Neural cell (in vitro differentiated cells): ENCODE measurements around the gene MVK. TPM values are rescaled to one million over a fixed set of nuclear protein-coding genes. Genes with fewer than 3 reads are reported as not detected.

Experiments used
- H2AFZ ChIP-seq: fragments of 200-600, 300-800 bp; sonication (generic), shearing (Covaris generic); 2 replicates; pipeline ENCODE4 v1.6.0; 2014; ENCODE audit warnings: low read depth, mild to moderate bottlenecking, antibody characterized with exemption, low read length, moderate library complexity
- H3F3A ChIP-seq: fragments of 200-600 bp; shearing (Covaris generic); 2 replicates; pipeline ENCODE4 v1.6.1; 2016; ENCODE audit warnings: mild to moderate bottlenecking, moderate library complexity, mixed read lengths, antibody characterized with exemption, low read length; ENCODE audit not compliant: insufficient read depth, poor library complexity, severe bottlenecking
- H3K27ac ChIP-seq: fragments of 200-600, 300-800 bp; sonication (generic), shearing (Covaris generic); 2 replicates; pipeline ENCODE4 v1.5.1; 2014; ENCODE audit warnings: mild to moderate bottlenecking, low read length, moderate library complexity
- H3K27me3 ChIP-seq: fragments of 300-800, 200-600 bp; sonication (generic), shearing (Covaris generic); 2 replicates; pipeline ENCODE4 v1.6.0; 2014; ENCODE audit warnings: mild to moderate bottlenecking, low read depth, low read length, moderate library complexity; ENCODE audit not compliant: insufficient read depth
- H3K36me3 ChIP-seq: fragments of 300-800, 200-600 bp; sonication (generic), shearing (Covaris generic); 2 replicates; pipeline ENCODE4 v1.5.1; 2014; ENCODE audit warnings: mild to moderate bottlenecking, antibody characterized with exemption, low read length, moderate library complexity; ENCODE audit not compliant: insufficient read depth
- H3K4me2 ChIP-seq: fragments of 300-800, 200-600 bp; sonication (generic), shearing (Covaris generic); 2 replicates; pipeline ENCODE4 v1.6.0; 2014; ENCODE audit warnings: mild to moderate bottlenecking, low read length
- H3K4me3 ChIP-seq: fragments of 300-800, 200-600 bp; sonication (generic), shearing (Covaris generic); 2 replicates; pipeline ENCODE4 v1.5.1; 2014; ENCODE audit warnings: mild to moderate bottlenecking, low read length, moderate library complexity
- H3K79me2 ChIP-seq: fragments of 200-600 bp; shearing (Covaris generic); replicated peaks from 2 replicates; pipeline ENCODE4 v1.6.0; 2014; ENCODE audit warnings: mild to moderate bottlenecking, low read length, moderate library complexity; ENCODE audit not compliant: insufficient read depth
- H3K9ac ChIP-seq: fragments of 300-800, 200-600 bp; sonication (generic), shearing (Covaris generic); 2 replicates; pipeline ENCODE4 v1.6.1; 2016; ENCODE audit warnings: mild to moderate bottlenecking, low read length, mixed read lengths
- H3K9me2 ChIP-seq: fragments of 200-600 bp; shearing (Covaris generic); 2 replicates; pipeline ENCODE4 v1.6.1; 2016; ENCODE audit warnings: mild to moderate bottlenecking, low read length, mixed read lengths; ENCODE audit not compliant: insufficient read depth
- H3K9me3 ChIP-seq: fragments of 200-600, 300-800 bp; sonication (generic), shearing (Covaris generic); 2 replicates; pipeline ENCODE4 v1.6.1; 2016; ENCODE audit warnings: mild to moderate bottlenecking, mixed run types, low read length, moderate library complexity, mixed read lengths
- H4K20me1 ChIP-seq: fragments of 200-600 bp; shearing (Covaris generic); 2 replicates; pipeline ENCODE4 v1.6.1; 2016; ENCODE audit warnings: mild to moderate bottlenecking, mixed run types; ENCODE audit not compliant: insufficient read depth
- CTCF ChIP-seq: fragments of 450-650 bp; IDR thresholded peaks from 2 replicates; pipeline ENCODE4 v1.5.1; 2014; ENCODE audit warnings: antibody characterized with exemption, mild to moderate bottlenecking, moderate library complexity; ENCODE audit not compliant: poor library complexity, severe bottlenecking
- EP300 ChIP-seq: fragments of 450-650 bp; conservative IDR thresholded peaks from 2 replicates; pipeline ENCODE4 v1.6.1; 2014; ENCODE audit warnings: antibody characterized with exemption, mild to moderate bottlenecking, moderate library complexity; ENCODE audit not compliant: poor library complexity, severe bottlenecking
- EZH2 ChIP-seq: fragments of 200-600, 300-800 bp; shearing (Covaris generic), sonication (generic); IDR thresholded peaks from 2 replicates; pipeline ENCODE4 v1.6.1; 2014; ENCODE audit warnings: antibody characterized with exemption, low read length, borderline replicate concordance, mild to moderate bottlenecking; ENCODE audit not compliant: insufficient read depth, poor library complexity, severe bottlenecking
- MXI1 ChIP-seq: fragments of 450-650 bp; conservative IDR thresholded peaks from 2 replicates; pipeline ENCODE4 v1.6.1; 2014; ENCODE audit warnings: antibody characterized with exemption, mild to moderate bottlenecking; ENCODE audit not compliant: poor library complexity, severe bottlenecking
- POLR2AphosphoS5 ChIP-seq: IDR thresholded peaks from 2 replicates; pipeline ENCODE4 v1.6.1; 2012
- RAD21 ChIP-seq: fragments of 450-650 bp; conservative IDR thresholded peaks from 2 replicates; pipeline ENCODE4 v1.6.1; 2014; ENCODE audit warnings: antibody characterized with exemption, mild to moderate bottlenecking, moderate library complexity
- SMC3 ChIP-seq: fragments of 450-650 bp; conservative IDR thresholded peaks from 2 replicates; pipeline ENCODE4 v1.6.1; 2014; ENCODE audit warnings: antibody characterized with exemption, mild to moderate bottlenecking, moderate library complexity; ENCODE audit not compliant: poor library complexity
- TAF1 ChIP-seq: IDR thresholded peaks from 2 replicates; pipeline ENCODE4 v1.6.1; 2012; ENCODE audit warnings: low read depth
- polyA plus RNA-seq: library from polyadenylated mRNA; depleted of rRNA; stranded (reverse); fragments of >200 nt; gene quantifications from 2 replicates; pipeline ENCODE4 v1.2.3, GENCODE V29; 2014
- TF ChIP-seq, protein P1 (sequence below): IDR thresholded peaks from 2 replicates; pipeline ENCODE4 v1.6.1; 2012; ENCODE audit warnings: borderline replicate concordance

Gene MVK
- polyA plus RNA-seq, 1 donor from 2014 or later: 45.7 TPM

GRCh38 chr12:109542014-109542413 is 31.6 kb upstream of the MVK start:
- Histone ChIP-seq H2AFZ (no peak overlapping the region), H3K4me2 (no peak overlapping the region), H3F3A (no peaks in the 10 kb centered on the region), H3K36me3 (no peaks in the 10 kb centered on the region), H3K79me2 (no peaks in the 10 kb centered on the region), H3K4me3 (no peak overlapping the region), H3K27me3 (no peaks in the 10 kb centered on the region), H3K9me3 (no peaks in the 10 kb centered on the region), H3K27ac (no peak overlapping the region), H3K9me2 (no peaks in the 10 kb centered on the region), H4K20me1 (no peaks in the 10 kb centered on the region), H3K9ac (no peak overlapping the region)
- TF ChIP-seq EZH2 (no peak), SMC3 (no peak), TAF1 (no peak), CTCF (no peak), RAD21 (no peak), MXI1 (no peak), EP300 (no peak), POLR2AphosphoS5 (no peak)
- TF ChIP-seq, protein P1, sequence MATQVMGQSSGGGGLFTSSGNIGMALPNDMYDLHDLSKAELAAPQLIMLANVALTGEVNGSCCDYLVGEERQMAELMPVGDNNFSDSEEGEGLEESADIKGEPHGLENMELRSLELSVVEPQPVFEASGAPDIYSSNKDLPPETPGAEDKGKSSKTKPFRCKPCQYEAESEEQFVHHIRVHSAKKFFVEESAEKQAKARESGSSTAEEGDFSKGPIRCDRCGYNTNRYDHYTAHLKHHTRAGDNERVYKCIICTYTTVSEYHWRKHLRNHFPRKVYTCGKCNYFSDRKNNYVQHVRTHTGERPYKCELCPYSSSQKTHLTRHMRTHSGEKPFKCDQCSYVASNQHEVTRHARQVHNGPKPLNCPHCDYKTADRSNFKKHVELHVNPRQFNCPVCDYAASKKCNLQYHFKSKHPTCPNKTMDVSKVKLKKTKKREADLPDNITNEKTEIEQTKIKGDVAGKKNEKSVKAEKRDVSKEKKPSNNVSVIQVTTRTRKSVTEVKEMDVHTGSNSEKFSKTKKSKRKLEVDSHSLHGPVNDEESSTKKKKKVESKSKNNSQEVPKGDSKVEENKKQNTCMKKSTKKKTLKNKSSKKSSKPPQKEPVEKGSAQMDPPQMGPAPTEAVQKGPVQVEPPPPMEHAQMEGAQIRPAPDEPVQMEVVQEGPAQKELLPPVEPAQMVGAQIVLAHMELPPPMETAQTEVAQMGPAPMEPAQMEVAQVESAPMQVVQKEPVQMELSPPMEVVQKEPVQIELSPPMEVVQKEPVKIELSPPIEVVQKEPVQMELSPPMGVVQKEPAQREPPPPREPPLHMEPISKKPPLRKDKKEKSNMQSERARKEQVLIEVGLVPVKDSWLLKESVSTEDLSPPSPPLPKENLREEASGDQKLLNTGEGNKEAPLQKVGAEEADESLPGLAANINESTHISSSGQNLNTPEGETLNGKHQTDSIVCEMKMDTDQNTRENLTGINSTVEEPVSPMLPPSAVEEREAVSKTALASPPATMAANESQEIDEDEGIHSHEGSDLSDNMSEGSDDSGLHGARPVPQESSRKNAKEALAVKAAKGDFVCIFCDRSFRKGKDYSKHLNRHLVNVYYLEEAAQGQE: no peak

DNA sequence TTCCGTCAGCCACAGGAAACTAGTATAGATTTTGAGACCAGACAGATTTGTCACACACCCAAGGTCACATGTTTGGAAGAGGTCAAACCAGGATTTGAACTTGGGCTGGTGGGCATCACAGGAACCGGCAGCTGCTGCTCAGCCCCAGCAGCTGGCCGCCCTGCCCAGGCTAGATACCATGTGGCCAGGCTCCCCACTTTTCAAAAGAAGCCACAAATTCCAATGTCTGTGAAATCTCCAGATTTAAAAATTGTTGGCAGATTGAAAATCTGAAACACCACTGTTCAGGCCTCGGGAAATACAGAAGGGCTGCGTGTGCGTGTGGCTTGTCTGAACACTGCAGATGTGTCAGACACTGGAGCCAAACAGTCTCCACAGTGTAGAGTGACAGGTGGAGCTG is 30.7 kb upstream of the MVK start:
- H3K9ac ChIP-seq: no peak overlapping the region
- no peaks in the 10 kb centered on the region for H3K9me3 ChIP-seq
- no peak overlapping the region for H3K4me2 ChIP-seq
- no peak overlapping the region for H2AFZ ChIP-seq
- TF ChIP-seq POLR2AphosphoS5: no peak
- no peak for TF ChIP-seq TAF1
- TF ChIP-seq, protein P1: no peak
- no peak for TF ChIP-seq EZH2
- no peak for TF ChIP-seq CTCF
- no peak for TF ChIP-seq MXI1
- TF ChIP-seq EP300: no peak
- TF ChIP-seq SMC3: no peak
- TF ChIP-seq RAD21: no peak
- H3K36me3 ChIP-seq: no peaks in the 10 kb centered on the region
- no peak overlapping the region for H3K4me3 ChIP-seq
- no peaks in the 10 kb centered on the region for H3K79me2 ChIP-seq
- H3F3A ChIP-seq: no peaks in the 10 kb centered on the region
- no peaks in the 10 kb centered on the region for H3K27me3 ChIP-seq
- no peaks in the 10 kb centered on the region for H3K9me2 ChIP-seq
- H3K27ac ChIP-seq: no peak overlapping the region
- no peaks in the 10 kb centered on the region for H4K20me1 ChIP-seq
